ENCODE data around the gene MYOCD.

DNA sequence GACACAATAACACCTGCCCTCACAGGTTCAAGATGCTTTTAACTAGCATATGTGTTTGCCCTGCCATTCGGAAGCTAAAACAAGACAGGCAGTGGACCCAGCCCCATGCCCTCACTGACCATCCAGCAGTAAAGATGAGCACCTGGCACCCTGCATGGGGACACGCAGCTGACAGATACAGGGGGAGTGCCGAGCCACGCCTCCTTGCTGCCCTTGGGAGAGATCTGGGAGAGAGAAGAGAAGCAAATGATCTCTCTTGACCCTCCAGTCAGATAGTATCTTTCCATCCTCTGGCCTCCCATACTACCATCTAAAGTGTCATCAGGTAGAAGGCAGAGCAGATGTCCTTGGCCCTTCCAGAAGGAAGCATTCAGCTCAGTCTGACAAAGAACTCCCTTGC, 40.6 kb upstream of the MYOCD start:
- TF ChIP-seq EZH2 (IDR thresholded peaks at IDR 0.05; ENCODE audit: insufficient read depth, poor library complexity, severe bottlenecking), result no peak
- no peak for TF ChIP-seq EZH2phosphoT487 (IDR thresholded peaks at IDR 0.05; ENCODE audit: insufficient read depth, low read depth)
